ENCODE measurements around the gene SHD. TPM values are rescaled to one million over a fixed set of nuclear protein-coding genes. Genes with fewer than 3 reads are reported as not detected.

Gene SHD
- total and polyA plus RNA-seq, 2 of the 4 experiments (the other 2 are of a cell fraction): not detected

DNA sequence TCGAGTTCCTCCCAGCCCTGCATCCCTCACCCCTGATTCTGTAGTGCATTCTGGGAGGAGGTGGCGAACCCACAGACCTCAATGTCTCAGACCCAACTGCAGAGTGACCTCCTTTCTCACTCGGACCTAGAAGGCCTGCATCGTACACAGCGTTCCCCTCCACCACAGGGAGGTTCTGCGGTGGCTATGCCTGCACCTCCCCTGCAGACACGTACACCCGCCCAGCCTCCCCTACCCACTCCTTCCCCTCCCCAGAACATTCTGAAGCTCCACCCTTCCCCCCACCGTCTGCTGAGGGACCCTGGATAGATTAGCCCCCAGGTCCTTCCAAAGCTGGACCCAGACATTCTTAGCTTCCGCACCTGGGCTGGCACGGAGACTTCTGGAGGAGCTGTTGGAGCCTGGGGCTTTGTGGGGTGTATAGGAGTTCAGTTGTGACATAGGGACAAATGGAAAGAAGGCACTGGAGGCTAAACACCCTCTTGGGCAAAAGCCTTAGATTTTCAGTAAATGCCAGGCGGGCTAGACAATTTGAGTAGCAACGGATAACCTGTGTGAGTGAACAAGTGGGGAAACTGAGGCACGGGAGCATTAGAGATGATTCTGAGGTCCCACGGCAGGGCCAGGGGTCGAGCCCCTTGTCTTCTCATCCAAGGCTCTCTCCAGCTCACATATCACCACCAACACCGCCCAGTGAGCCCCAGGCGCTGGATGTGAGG is 24.9 kb downstream of the SHD start:
- Histone ChIP-seq H2AK9ac (replicated peaks; ENCODE audit: low read depth, low read length, poor library complexity) (peak overlapping the region; percentile 52), H3K56ac (ENCODE audit: extremely low read depth, insufficient read depth, low read length) (no peak overlapping the region; the same call in 1 of the 2 replicates), H3K27ac (ENCODE audit: insufficient read depth, low read length) (no peak overlapping the region), H4K5ac (ENCODE audit: low read depth, low read length) (no peak overlapping the region), H3K23ac (ENCODE audit: low read depth, low read length) (no peak overlapping the region), H4K8ac (ENCODE audit: low read depth in 2 of 2, low read length in 2 of 2) (peak overlapping the region; percentile 12 to 84; a peak in 3 of 4 replicates), H2BK20ac (ENCODE audit: low read depth, low read length) (no peak overlapping the region), H3K4ac (ENCODE audit: low read depth, low read length) (no peak overlapping the region), H2BK15ac (ENCODE audit: low read depth, low read length) (no peak overlapping the region), H3K4me3 (ENCODE audit: insufficient read depth, low read depth, low read length) (peak overlapping the region; percentile 47; the same call in 1 of the 2 replicates), H3K9me3 (ENCODE audit: control insufficient read depth, insufficient read depth, low read length) (no peaks in the 10 kb centered on the region), H4K91ac (ENCODE audit: insufficient read depth, low read depth, low read length) (no peak overlapping the region), H3K9me1 (ENCODE audit: insufficient read depth, low read length) (peaks cover 6% of the 10 kb centered on the region; the same call in 1 of the 2 replicates), H3K79me1 (ENCODE audit: low read depth in 1 of 2, low read length in 2 of 2) (peaks cover 0 to 3% of the 10 kb centered on the region in 2 experiments; a peak in 1 of 4 replicates), H2AFZ (replicated peaks; ENCODE audit: low read length, poor library complexity) (peak overlapping the region; percentile 79), H3K36me3 (ENCODE audit: control insufficient read depth, insufficient read depth, low read length) (peaks cover 2% of the 10 kb centered on the region; the same call in 1 of the 2 replicates), H3K4me1 (ENCODE audit: control insufficient read depth, insufficient read depth, low read length) (no peaks in the 10 kb centered on the region), H2BK5ac (ENCODE audit: low read depth, low read length, poor library complexity, severe bottlenecking) (no peak overlapping the region), H3K14ac (replicated peaks; ENCODE audit: low read depth, low read length) (no peak overlapping the region), H3K18ac (ENCODE audit: low read depth, low read length) (no peak overlapping the region), H3K9ac (ENCODE audit: low read depth, low read length) (no peak overlapping the region), H3K27me3 (ENCODE audit: control insufficient read depth, insufficient read depth, low read length) (no peaks in the 10 kb centered on the region), H3K4me2 (ENCODE audit: low read depth, low read length) (peak overlapping the region; percentile 70), H2BK120ac (ENCODE audit: low read depth, low read length) (no peak overlapping the region), H4K20me1 (ENCODE audit: insufficient read depth, low read length) (no peaks in the 10 kb centered on the region), H2AK5ac (ENCODE audit: low read depth, low read length) (no peak overlapping the region)
- in situ Hi-C loops (cut with MboI; ENCODE audit: low sequenced_read_pairs): no loop called here
- WGBS, 2 experiments (ENCODE audit: extremely low coverage in 2 of 2, insufficient read length in 1 of 2): 56% methylated on average over 6 of the region's 18 CpGs; no CpG with 5 or more reads in 1 of the 2 experiments
- intact Hi-C loops (cut with micrococcal nuclease): no loop called here
- dilution Hi-C loops (cut with HindIII; ENCODE audit: low sequenced_read_pairs, unreplicated experiment): no loop called here
- CTCF ChIA-PET: no interaction called here
- no peak for ATAC-seq (ENCODE audit: low read depth)
- BruUV-seq (replicated peaks): no TSS peak
- POLR2A ChIA-PET (ENCODE audit: unreplicated experiment): no interaction called here
- DNase-seq: no peak
- no peak for TF ChIP-seq FOS (IDR thresholded peaks at IDR 0.05; ENCODE audit: low read depth, low read length)
- TF ChIP-seq NFE2L2 (IDR thresholded peaks at IDR 0.05; ENCODE audit: low read depth, low read length): no peak
- no peak for TF ChIP-seq BHLHE40 (IDR thresholded peaks at IDR 0.05; ENCODE audit: low read depth, low read length)
- no peak for TF ChIP-seq CHD1 (IDR thresholded peaks at IDR 0.05; ENCODE audit: low read depth, low read length)
- TF ChIP-seq SMC3 (IDR thresholded peaks at IDR 0.05; ENCODE audit: low read depth, low read length): no peak
- TF ChIP-seq MAFK (IDR thresholded peaks at IDR 0.05; ENCODE audit: low read depth, low read length): no peak
- TF ChIP-seq, protein P1, sequence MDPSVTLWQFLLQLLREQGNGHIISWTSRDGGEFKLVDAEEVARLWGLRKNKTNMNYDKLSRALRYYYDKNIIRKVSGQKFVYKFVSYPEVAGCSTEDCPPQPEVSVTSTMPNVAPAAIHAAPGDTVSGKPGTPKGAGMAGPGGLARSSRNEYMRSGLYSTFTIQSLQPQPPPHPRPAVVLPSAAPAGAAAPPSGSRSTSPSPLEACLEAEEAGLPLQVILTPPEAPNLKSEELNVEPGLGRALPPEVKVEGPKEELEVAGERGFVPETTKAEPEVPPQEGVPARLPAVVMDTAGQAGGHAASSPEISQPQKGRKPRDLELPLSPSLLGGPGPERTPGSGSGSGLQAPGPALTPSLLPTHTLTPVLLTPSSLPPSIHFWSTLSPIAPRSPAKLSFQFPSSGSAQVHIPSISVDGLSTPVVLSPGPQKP (IDR thresholded peaks at IDR 0.05; ENCODE audit: borderline replicate concordance, low read depth, low read length): no peak
- no peak for TF ChIP-seq RAD21 (IDR thresholded peaks at IDR 0.05; ENCODE audit: low read length)
- TF ChIP-seq MXI1 (IDR thresholded peaks at IDR 0.05; ENCODE audit: borderline replicate concordance, low read depth, low read length): no peak
- no peak for TF ChIP-seq RCOR1 (IDR thresholded peaks at IDR 0.05; ENCODE audit: insufficient replicate concordance, low read length)
- TF ChIP-seq POLR2A (IDR thresholded peaks at IDR 0.05; ENCODE audit: low read depth, low read length): no peak
- TF ChIP-seq RFX5 (IDR thresholded peaks at IDR 0.05; ENCODE audit: low read depth, low read length): no peak
- TF ChIP-seq, protein P2, sequence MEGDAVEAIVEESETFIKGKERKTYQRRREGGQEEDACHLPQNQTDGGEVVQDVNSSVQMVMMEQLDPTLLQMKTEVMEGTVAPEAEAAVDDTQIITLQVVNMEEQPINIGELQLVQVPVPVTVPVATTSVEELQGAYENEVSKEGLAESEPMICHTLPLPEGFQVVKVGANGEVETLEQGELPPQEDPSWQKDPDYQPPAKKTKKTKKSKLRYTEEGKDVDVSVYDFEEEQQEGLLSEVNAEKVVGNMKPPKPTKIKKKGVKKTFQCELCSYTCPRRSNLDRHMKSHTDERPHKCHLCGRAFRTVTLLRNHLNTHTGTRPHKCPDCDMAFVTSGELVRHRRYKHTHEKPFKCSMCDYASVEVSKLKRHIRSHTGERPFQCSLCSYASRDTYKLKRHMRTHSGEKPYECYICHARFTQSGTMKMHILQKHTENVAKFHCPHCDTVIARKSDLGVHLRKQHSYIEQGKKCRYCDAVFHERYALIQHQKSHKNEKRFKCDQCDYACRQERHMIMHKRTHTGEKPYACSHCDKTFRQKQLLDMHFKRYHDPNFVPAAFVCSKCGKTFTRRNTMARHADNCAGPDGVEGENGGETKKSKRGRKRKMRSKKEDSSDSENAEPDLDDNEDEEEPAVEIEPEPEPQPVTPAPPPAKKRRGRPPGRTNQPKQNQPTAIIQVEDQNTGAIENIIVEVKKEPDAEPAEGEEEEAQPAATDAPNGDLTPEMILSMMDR (conservative IDR thresholded peaks at IDR 0.05; ENCODE audit: low read depth, low read length): no peak
- TF ChIP-seq MAZ (IDR thresholded peaks at IDR 0.05; ENCODE audit: borderline replicate concordance, low read depth, low read length): no peak
- TF ChIP-seq CEBPB (IDR thresholded peaks at IDR 0.05; ENCODE audit: low read depth, low read length): no peak
